ENCODE data around the gene IPO13.

The IPO13 gene

DNA sequence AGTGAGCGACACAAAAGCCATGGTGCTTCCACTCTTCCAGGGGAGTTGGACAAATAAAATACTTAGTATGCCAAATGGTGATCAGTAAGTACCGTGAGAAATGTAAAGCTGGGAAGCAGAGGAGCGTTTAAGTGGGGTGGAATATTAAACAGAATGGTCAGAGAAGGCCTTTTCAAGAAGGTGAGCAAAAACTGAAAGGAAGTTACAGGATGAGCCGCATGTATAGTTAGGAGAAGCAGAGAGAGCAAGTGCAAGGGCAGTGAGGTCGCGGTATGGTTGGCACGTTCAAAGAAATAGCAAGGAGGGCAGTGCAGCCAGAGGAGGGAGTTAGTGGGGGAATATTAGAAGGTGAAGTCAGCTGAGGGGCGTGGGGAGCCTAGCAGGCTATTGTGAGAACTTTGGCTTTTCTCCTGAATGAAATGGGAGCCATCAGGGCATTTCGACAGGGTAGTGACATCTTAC, 27.3 kb downstream of the IPO13 start:
- H3K4me3 ChIP-seq (ENCODE audit: low read depth, low read length): peak overlapping the region; percentile 96
- TF ChIP-seq, protein P1, sequence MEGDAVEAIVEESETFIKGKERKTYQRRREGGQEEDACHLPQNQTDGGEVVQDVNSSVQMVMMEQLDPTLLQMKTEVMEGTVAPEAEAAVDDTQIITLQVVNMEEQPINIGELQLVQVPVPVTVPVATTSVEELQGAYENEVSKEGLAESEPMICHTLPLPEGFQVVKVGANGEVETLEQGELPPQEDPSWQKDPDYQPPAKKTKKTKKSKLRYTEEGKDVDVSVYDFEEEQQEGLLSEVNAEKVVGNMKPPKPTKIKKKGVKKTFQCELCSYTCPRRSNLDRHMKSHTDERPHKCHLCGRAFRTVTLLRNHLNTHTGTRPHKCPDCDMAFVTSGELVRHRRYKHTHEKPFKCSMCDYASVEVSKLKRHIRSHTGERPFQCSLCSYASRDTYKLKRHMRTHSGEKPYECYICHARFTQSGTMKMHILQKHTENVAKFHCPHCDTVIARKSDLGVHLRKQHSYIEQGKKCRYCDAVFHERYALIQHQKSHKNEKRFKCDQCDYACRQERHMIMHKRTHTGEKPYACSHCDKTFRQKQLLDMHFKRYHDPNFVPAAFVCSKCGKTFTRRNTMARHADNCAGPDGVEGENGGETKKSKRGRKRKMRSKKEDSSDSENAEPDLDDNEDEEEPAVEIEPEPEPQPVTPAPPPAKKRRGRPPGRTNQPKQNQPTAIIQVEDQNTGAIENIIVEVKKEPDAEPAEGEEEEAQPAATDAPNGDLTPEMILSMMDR (IDR thresholded peaks at IDR 0.05; ENCODE audit: borderline replicate concordance, insufficient read depth, low read depth, low read length): no peak

GRCh38 chr1:43974443-43975248, 27.9 kb downstream of the IPO13 start, which contains the start of gene ATP6V0B:
Gene ATP6V0B (plus strand): TSS chr1:43974960. CDS start chr1:43975041, 81 bp downstream.
- TF ChIP-seq, protein P1 (IDR thresholded peaks at IDR 0.05; ENCODE audit: borderline replicate concordance, insufficient read depth, low read depth, low read length): 0 out of 2 replicates have a peak, but pooled peaks have one; percentile 3

GRCh38 chr1:43975249-43975961, 28.7 kb downstream of the IPO13 start:
- H3K4me3 ChIP-seq (ENCODE audit: low read depth, low read length): peak overlapping the region; percentile 96
- TF ChIP-seq, protein P1 (IDR thresholded peaks at IDR 0.05; ENCODE audit: borderline replicate concordance, insufficient read depth, low read depth, low read length): 0 out of 2 replicates have a peak, but pooled peaks have one; percentile 0

More at GRCh38 chr1:43974443-43975248, 27.9 kb downstream of the IPO13 start, which contains the start of gene ATP6V0B:
- H3K4me3 ChIP-seq (ENCODE audit: low read depth, low read length): peak within 1 kb of the TSS; percentile 96

DNA sequence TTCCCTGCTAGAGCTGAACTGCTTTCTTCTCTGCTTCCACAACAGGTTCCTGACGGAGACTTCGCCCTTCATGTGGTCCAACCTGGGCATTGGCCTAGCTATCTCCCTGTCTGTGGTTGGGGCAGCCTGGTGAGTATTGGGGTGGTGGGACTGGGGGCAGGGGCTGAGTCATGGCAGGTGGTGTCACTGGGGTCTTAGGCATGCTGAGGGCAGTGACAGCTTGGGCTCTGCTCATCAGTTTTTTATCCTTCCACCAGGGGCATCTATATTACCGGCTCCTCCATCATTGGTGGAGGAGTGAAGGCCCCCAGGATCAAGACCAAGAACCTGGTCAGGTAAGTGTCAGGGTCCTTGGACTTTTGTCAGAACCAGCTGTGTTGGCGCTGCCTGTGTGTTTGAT, 29.3 kb downstream of the IPO13 start:
- TF ChIP-seq, protein P1 (IDR thresholded peaks at IDR 0.05; ENCODE audit: borderline replicate concordance, insufficient read depth, low read depth, low read length): no peak
- H3K4me3 ChIP-seq (ENCODE audit: low read depth, low read length): peak overlapping the region; percentile 96

DNA sequence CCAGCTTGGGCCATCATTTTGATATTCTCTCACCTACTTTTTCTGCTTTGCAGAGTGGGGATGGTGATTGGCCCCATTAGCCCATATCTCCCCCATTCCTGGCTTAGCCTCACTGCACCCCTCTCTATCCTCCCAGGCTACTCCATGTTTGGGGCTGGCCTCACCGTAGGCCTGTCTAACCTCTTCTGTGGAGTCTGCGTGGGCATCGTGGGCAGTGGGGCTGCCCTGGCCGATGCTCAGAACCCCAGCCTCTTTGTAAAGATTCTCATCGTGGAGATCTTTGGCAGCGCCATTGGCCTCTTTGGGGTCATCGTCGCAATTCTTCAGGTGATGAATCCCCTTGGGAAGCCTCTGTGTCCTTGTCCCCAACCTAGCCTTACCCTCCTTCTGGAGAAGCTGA, 30.1 kb downstream of the IPO13 start:
- H3K4me3 ChIP-seq (ENCODE audit: low read depth, low read length): no peak overlapping the region
- TF ChIP-seq, protein P1 (IDR thresholded peaks at IDR 0.05; ENCODE audit: borderline replicate concordance, insufficient read depth, low read depth, low read length): no peak

DNA sequence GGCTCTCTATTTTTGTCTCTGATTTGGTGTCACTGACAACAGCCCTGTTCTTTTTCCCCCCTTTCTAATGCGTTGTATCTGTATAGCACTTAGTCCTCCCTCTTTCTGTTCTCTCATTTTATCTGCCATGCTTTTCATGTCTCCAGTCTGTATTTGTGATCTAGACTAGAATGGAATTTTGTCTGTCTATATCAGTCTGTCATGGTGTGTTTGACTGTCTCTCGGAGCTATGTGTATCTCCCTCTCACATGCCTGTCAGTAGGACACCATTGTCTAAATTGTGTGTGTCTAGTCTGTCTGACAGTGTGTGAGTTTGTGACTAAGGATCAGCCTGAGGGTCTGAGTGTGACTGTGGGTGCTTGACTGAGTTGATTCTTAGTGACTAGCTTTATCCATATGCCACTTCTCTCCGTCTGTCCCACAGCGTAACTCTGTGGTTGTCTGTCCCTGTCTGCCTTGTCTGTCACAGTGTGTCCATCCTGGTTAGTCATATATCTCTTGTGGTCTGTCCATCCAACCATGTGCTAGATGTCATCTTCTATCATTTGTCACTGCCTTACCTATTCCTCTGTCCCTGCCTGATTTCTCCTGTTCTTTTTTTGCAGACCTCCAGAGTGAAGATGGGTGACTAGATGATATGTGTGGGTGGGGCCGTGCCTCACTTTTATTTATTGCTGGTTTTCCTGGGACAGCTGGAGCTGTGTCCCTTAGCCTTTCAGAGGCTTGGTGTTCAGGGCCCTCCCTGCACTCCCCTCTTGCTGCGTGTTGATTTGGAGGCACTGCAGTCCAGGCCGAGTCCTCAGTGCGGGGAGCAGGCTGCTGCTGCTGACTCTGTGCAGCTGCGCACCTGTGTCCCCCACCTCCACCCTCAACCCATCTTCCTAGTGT, 30.9 kb downstream of the IPO13 start:
- H3K4me3 ChIP-seq (ENCODE audit: low read depth, low read length): no peak overlapping the region
- TF ChIP-seq, protein P1 (IDR thresholded peaks at IDR 0.05; ENCODE audit: borderline replicate concordance, insufficient read depth, low read depth, low read length): no peak

Measured in GM12875 (cell line).